ENCODE measurements around the gene FMNL3.

Gene FMNL3

GRCh38 chr12:49655595-49656236 lies 51.5 kb downstream of the FMNL3 start:
- H3K4me3 ChIP-seq (ENCODE audit: low read depth, low read length), result no peak overlapping the region
- no peak for TF ChIP-seq CTCF (IDR thresholded peaks at IDR 0.05; ENCODE audit: low read depth, low read length)

GRCh38 chr12:49654715-49655114 lies 52.5 kb downstream of the FMNL3 start:
- no peak for TF ChIP-seq CTCF (IDR thresholded peaks at IDR 0.05; ENCODE audit: low read depth, low read length)
- no peak overlapping the region for H3K4me3 ChIP-seq (ENCODE audit: low read depth, low read length)

GRCh38 chr12:49652921-49653520 lies 54.2 kb downstream of the FMNL3 start:
- no peak for TF ChIP-seq CTCF (IDR thresholded peaks at IDR 0.05; ENCODE audit: low read depth, low read length)
- no peak overlapping the region for H3K4me3 ChIP-seq (ENCODE audit: low read depth, low read length)

- no peak for TF ChIP-seq CTCF (IDR thresholded peaks at IDR 0.05; ENCODE audit: low read depth, low read length)
Observed at GRCh38 chr12:49651855-49652254, 55.4 kb downstream of the FMNL3 start.

GRCh38 chr12:49649892-49650291 lies 57.3 kb downstream of the FMNL3 start:
- TF ChIP-seq CTCF (IDR thresholded peaks at IDR 0.05; ENCODE audit: low read depth, low read length), result no peak
- no peak overlapping the region for H3K4me3 ChIP-seq (ENCODE audit: low read depth, low read length)

More at GRCh38 chr12:49651855-49652254, 55.4 kb downstream of the FMNL3 start:
- H3K4me3 ChIP-seq (ENCODE audit: low read depth, low read length), result no peak overlapping the region

GRCh38 chr12:49649445-49649844 lies 57.8 kb downstream of the FMNL3 start:
- no peak for TF ChIP-seq CTCF (IDR thresholded peaks at IDR 0.05; ENCODE audit: low read depth, low read length)
- H3K4me3 ChIP-seq (ENCODE audit: low read depth, low read length), result no peak overlapping the region

GRCh38 chr12:49648712-49649003 lies 58.5 kb downstream of the FMNL3 start:
- no peak overlapping the region for H3K4me3 ChIP-seq (ENCODE audit: low read depth, low read length)
- TF ChIP-seq CTCF (IDR thresholded peaks at IDR 0.05; ENCODE audit: low read depth, low read length), result no peak
